ENCODE data around the gene CHST3.
"Not testable (repeated sequence)": the region's sequence is repeated elsewhere in the genome, so short reads cannot be mapped to it uniquely, and the experiment has no call there.

The CHST3 gene

GRCh38 chr10:71964098-71964742 is at the start of gene CHST3:
Gene CHST3, plus strand, starts transcription at chr10:71964395. Its CDS starts 41,448 bp downstream, at chr10:72005843.
- no peaks in the 10 kb centered on the region for H3K79me2 ChIP-seq (ENCODE audit: insufficient read depth, low read length)
- no peaks in the 10 kb centered on the region for H3K4me1 ChIP-seq (ENCODE audit: insufficient read depth, low read length, poor library complexity, severe bottlenecking)
- TF ChIP-seq EZH2phosphoT487 (IDR thresholded peaks at IDR 0.05; ENCODE audit: borderline replicate concordance), result no peak
- no peak for TF ChIP-seq CTCF (conservative IDR thresholded peaks at IDR 0.05; ENCODE audit: low read length)
- H3K9me3 ChIP-seq (ENCODE audit: insufficient read depth, low read depth, low read length), result no peaks in the 10 kb centered on the region
- no peak within 1 kb of the TSS for H3K9ac ChIP-seq (ENCODE audit: low read depth, low read length, poor library complexity, severe bottlenecking)
- no peak within 1 kb of the TSS for H3K4me2 ChIP-seq (ENCODE audit: low read depth, low read length, poor library complexity, severe bottlenecking)
- H3K36me3 ChIP-seq (ENCODE audit: insufficient read depth, low read length), result no peaks in the 10 kb centered on the region
- H4K20me1 ChIP-seq (ENCODE audit: insufficient read depth, low read length, poor library complexity, severe bottlenecking), result no peaks in the 10 kb centered on the region
- no peak within 1 kb of the TSS for H2AFZ ChIP-seq (ENCODE audit: low read length)
- no peaks in the 10 kb centered on the region for H3K9me2 ChIP-seq (replicated peaks; ENCODE audit: low read depth, low read length)
- no peaks in the 10 kb centered on the region for H3K27me3 ChIP-seq (ENCODE audit: insufficient read depth, low read length, poor library complexity, severe bottlenecking)
- H3F3A ChIP-seq (ENCODE audit: low read depth), result no peaks in the 10 kb centered on the region
- H3K4me3 ChIP-seq (ENCODE audit: low read length, poor library complexity, severe bottlenecking), result no peak within 1 kb of the TSS

- H3K4me2 ChIP-seq (ENCODE audit: low read depth, low read length, poor library complexity, severe bottlenecking), result no peak overlapping the region
These were observed 47.4 kb upstream of the CHST3 start for GRCh38 chr10:71916827-71917226.

GRCh38 chr10:71918992-71919391 is 45.2 kb upstream of the CHST3 start:
- H3K9ac ChIP-seq (ENCODE audit: low read depth, low read length, poor library complexity, severe bottlenecking), result no peak overlapping the region
- no peak overlapping the region for H3K4me2 ChIP-seq (ENCODE audit: low read depth, low read length, poor library complexity, severe bottlenecking)
- H3K9me3 ChIP-seq (ENCODE audit: insufficient read depth, low read depth, low read length), result peaks cover 5% of the 10 kb centered on the region; the same call in 1 of the 2 replicates
- no peaks in the 10 kb centered on the region for H3K36me3 ChIP-seq (ENCODE audit: insufficient read depth, low read length)
- no peaks in the 10 kb centered on the region for H4K20me1 ChIP-seq (ENCODE audit: insufficient read depth, low read length, poor library complexity, severe bottlenecking)
- H3K79me2 ChIP-seq (ENCODE audit: insufficient read depth, low read length), result no peaks in the 10 kb centered on the region
- TF ChIP-seq EZH2phosphoT487 (IDR thresholded peaks at IDR 0.05; ENCODE audit: borderline replicate concordance), result no peak
- no peak for TF ChIP-seq CTCF (conservative IDR thresholded peaks at IDR 0.05; ENCODE audit: low read length)
- H3F3A ChIP-seq (ENCODE audit: low read depth), result no peaks in the 10 kb centered on the region
- no peaks in the 10 kb centered on the region for H3K9me2 ChIP-seq (replicated peaks; ENCODE audit: low read depth, low read length)
- H3K4me3 ChIP-seq (ENCODE audit: low read length, poor library complexity, severe bottlenecking), result no peak overlapping the region
- peaks cover 4% of the 10 kb centered on the region for H3K4me1 ChIP-seq (ENCODE audit: insufficient read depth, low read length, poor library complexity, severe bottlenecking)
- H3K27me3 ChIP-seq (ENCODE audit: insufficient read depth, low read length, poor library complexity, severe bottlenecking), result no peaks in the 10 kb centered on the region
- H2AFZ ChIP-seq (ENCODE audit: low read length), result no peak overlapping the region

More at GRCh38 chr10:71916827-71917226, 47.4 kb upstream of the CHST3 start:
- TF ChIP-seq EZH2phosphoT487 (IDR thresholded peaks at IDR 0.05; ENCODE audit: borderline replicate concordance) (no peak), CTCF (conservative IDR thresholded peaks at IDR 0.05; ENCODE audit: low read length) (no peak)
- H3K9me3 ChIP-seq (ENCODE audit: insufficient read depth, low read depth, low read length), result peaks cover 5% of the 10 kb centered on the region; the same call in 1 of the 2 replicates
- no peaks in the 10 kb centered on the region for H4K20me1 ChIP-seq (ENCODE audit: insufficient read depth, low read length, poor library complexity, severe bottlenecking)
- no peaks in the 10 kb centered on the region for H3K9me2 ChIP-seq (replicated peaks; ENCODE audit: low read depth, low read length)
- no peaks in the 10 kb centered on the region for H3K36me3 ChIP-seq (ENCODE audit: insufficient read depth, low read length)
- H3K9ac ChIP-seq (ENCODE audit: low read depth, low read length, poor library complexity, severe bottlenecking), result no peak overlapping the region
- no peak overlapping the region for H3K4me3 ChIP-seq (ENCODE audit: low read length, poor library complexity, severe bottlenecking)
- H2AFZ ChIP-seq (ENCODE audit: low read length), result no peak overlapping the region
- H3F3A ChIP-seq (ENCODE audit: low read depth), result no peaks in the 10 kb centered on the region
- no peaks in the 10 kb centered on the region for H3K79me2 ChIP-seq (ENCODE audit: insufficient read depth, low read length)
- no peaks in the 10 kb centered on the region for H3K27me3 ChIP-seq (ENCODE audit: insufficient read depth, low read length, poor library complexity, severe bottlenecking)
- peaks cover 4% of the 10 kb centered on the region for H3K4me1 ChIP-seq (ENCODE audit: insufficient read depth, low read length, poor library complexity, severe bottlenecking)

GRCh38 chr10:71919956-71920539 is 44.1 kb upstream of the CHST3 start:
- H3K4me3 ChIP-seq (ENCODE audit: low read length, poor library complexity, severe bottlenecking); H3K9me3 ChIP-seq (ENCODE audit: insufficient read depth, low read depth, low read length); H3K9me2 ChIP-seq (replicated peaks; ENCODE audit: low read depth, low read length); H3F3A ChIP-seq (ENCODE audit: low read depth); H2AFZ ChIP-seq (ENCODE audit: low read length); H3K4me1 ChIP-seq (ENCODE audit: insufficient read depth, low read length, poor library complexity, severe bottlenecking); H4K20me1 ChIP-seq (ENCODE audit: insufficient read depth, low read length, poor library complexity, severe bottlenecking); H3K79me2 ChIP-seq (ENCODE audit: insufficient read depth, low read length); H3K36me3 ChIP-seq (ENCODE audit: insufficient read depth, low read length); H3K4me2 ChIP-seq (ENCODE audit: low read depth, low read length, poor library complexity, severe bottlenecking); H3K27me3 ChIP-seq (ENCODE audit: insufficient read depth, low read length, poor library complexity, severe bottlenecking); H3K9ac ChIP-seq (ENCODE audit: low read depth, low read length, poor library complexity, severe bottlenecking): not testable (repeated sequence)
